Measurements from ENCODE around the gene SURF1.
"Not testable (repeated sequence)": the region's sequence is repeated elsewhere in the genome, so short reads cannot be mapped to it uniquely, and the experiment has no call there.

The SURF1 gene

GRCh38 chr9:133356391-133357091 lies at the start of gene SURF1, which contains the start of gene SURF2:
TSS of gene SURF1 (minus strand) at chr9:133356487. CDS start at chr9:133356453, 34 bp downstream.
TSS of gene SURF2 (plus strand) at chr9:133356550. CDS start at chr9:133356593, 43 bp downstream.
- peak; percentile 66 for DNase-seq

GRCh38 chr9:133405508-133406438 lies 49.5 kb upstream of the SURF1 start:
- DNase-seq, result no peak

DNA sequence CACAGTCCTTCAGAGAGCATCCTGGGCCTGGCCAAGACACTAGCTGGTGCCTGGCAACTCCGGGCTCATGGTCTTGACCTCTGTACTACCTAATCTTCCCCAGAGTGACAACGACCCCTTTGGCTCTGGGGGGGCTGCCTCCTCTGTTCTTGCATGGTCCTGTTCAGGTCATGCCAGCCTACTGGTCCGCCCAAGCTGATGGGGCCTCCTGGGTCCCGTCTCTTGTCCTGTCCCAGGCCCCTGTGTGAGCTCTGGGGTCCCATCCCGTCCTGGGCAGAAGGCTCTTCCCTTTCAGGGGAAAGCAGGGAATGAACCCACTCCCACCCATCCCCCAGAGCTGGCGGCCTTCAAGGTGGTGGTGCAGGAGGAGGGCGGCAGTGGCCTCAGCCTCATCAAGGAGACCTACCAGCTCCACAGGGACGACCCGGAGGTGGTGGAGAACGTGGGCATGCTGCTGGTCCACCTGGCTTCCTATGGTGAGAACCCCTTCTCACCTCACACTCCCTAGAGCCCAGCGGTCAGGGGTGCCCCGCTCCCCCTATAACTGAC lies 48.2 kb upstream of the SURF1 start:
- DNase-seq, result no peak

DNA sequence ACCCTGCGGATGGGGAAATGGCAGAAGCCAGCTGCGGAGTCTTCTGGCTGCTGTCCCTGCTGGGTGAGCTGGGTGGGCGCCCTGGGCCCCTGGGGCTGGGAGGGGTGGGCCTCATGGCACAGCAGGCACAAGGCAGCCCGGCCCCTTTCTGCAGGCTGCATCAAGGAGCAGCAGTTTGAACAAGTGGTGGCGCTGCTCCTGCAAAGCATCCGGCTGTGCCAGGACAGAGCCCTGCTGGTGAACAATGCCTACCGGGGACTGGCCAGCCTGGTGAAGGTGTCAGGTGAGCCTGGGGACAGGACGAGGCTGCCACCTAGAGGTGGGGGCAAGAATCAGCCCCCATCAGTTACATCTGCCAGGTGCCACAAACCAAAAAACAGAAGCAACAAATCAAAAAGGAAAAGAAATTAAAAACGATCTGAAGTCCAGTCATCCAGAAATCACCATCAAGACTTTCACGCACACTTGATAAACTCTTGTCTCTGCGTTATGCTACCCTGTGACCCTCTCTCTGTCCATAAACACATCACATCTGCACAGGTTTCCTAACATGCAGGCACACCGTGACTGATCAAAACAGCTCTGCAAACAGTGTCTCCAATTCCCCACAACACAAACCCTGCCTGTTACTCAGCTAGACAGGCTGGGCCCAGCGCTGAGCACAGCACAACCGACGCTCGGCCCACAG lies 47.6 kb upstream of the SURF1 start:
- DNase-seq, result no peak

DNA sequence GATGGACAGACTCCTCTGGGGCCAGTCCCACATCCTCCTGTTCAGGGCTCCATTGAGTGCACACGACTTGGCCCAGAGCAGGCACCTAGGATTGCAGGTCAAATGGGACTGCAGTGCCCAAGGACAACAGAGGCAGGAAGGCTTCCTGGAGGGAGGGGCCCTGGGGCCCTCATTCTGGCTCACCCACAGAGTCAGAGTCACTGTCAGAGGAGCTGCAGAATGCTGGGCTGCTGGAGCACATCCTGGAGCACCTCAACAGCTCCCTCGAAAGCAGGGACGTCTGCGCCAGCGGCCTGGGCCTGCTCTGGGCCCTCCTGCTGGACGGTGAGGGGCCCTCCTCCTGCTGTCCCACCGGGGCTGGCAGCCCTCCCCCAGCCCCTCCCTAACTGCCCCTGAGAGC lies 46.4 kb upstream of the SURF1 start:
- no peak for DNase-seq

GRCh38 chr9:133401588-133401987 lies 45.3 kb upstream of the SURF1 start:
- DNase-seq, result no peak

DNA sequence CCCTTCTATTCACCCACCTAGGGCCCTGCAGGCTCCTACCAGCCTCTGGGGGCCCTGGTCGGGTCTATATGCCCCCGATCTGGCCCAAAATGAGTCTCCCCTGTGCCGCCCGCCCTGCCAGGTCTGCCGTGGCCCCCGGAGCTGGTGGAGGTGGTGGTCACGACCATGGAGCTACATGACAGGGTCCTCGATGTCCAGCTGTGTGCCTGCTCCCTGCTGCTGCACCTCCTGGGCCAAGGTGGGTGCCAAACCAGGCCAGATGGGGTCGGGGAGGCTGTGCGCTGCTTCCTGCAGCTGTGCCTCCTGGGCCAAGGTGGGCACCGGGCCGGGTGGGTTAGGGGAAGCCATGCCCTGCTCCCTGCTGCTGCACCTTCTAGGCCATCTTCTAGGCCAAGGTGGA lies 44.0 kb upstream of the SURF1 start:
- DNase-seq, result no peak

GRCh38 chr9:133397895-133398294 lies 41.6 kb upstream of the SURF1 start:
- DNase-seq, result no peak

DNA sequence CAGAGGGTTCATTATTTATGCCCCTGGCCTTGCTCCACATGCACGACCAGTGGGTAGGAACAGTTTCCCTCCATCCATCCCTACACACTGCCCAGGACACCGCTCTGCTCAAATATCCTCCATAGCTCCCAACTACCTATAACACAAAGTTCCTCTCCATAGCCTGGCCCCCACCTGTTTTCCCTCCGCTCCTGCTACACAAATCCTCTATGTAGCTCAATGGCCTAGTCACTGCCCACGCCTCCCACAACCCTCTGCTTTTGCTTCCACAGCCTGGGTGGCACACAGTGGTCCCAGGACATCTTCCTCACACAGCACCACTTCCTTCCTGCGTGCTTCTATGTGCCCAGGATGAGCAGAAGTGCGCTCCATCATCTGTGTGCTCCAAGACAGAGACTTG lies 41.1 kb upstream of the SURF1 start:
- DNase-seq, result no peak

DNA sequence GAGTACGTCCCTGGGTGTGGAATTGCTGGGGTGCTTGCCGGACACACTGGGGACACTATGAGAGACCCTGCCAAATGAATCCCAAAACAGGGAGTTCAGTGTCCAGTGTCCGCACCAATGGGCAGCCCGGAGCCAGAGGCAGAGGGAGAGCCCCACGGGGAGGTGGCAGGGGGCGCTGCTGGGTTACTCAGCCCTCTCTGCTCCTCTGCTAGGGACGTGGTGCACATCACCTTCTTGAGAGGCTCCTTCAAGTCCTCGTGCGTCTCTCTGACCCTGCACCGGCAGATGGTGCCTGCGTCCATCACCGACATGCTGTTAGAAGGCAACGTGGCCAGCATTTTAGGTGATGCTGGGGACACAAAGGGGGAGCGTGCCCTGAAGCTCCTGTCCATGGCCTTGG lies 40.7 kb upstream of the SURF1 start:
- no peak for DNase-seq

GRCh38 chr9:133394687-133395271 lies 38.5 kb upstream of the SURF1 start:
- no peak for DNase-seq

DNA sequence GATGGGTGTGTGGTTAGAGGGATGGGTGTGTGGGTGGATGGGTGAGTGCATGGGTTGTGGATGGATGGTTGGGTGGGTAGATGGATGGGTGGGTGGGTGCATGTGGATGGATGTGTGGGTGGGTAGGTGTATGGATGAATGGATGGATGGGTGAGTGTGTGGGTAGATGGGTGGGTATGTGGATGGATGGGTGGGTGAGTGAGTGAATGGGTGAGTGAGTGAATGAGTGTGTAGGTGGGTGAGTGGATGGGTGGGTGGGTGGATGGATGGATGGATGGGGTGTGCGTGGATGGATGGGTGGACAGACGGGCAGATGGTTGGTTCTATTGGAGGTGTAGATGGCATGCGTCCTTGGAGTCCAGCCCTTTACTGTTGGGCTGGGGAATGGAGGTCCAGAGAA lies 37.1 kb upstream of the SURF1 start:
- no peak for DNase-seq

- DNase-seq, result not testable (repeated sequence)
These were observed 36.0 kb upstream of the SURF1 start for GRCh38 chr9:133392308-133392707.

DNA sequence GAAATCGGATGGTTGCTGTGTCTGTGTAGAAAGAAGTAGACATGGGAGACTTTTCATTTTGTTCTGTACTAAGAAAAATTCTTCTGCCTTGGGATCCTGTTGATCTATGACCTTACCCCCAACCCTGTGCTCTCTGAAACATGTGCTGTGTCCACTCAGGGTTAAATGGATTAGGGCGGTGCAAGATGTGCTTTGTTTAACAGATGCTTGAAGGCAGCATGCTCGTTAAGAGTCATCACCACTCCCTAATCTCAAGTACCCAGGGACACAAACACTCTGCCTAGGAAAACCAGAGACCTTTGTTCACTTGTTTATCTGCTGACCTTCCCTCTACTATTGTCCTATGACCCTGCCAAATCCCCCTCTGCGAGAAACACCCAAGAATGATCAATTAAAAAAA lies 35.2 kb upstream of the SURF1 start:
- DNase-seq, result not testable (repeated sequence)

GRCh38 chr9:133390713-133391112 lies 34.4 kb upstream of the SURF1 start:
- DNase-seq, result no peak

DNA sequence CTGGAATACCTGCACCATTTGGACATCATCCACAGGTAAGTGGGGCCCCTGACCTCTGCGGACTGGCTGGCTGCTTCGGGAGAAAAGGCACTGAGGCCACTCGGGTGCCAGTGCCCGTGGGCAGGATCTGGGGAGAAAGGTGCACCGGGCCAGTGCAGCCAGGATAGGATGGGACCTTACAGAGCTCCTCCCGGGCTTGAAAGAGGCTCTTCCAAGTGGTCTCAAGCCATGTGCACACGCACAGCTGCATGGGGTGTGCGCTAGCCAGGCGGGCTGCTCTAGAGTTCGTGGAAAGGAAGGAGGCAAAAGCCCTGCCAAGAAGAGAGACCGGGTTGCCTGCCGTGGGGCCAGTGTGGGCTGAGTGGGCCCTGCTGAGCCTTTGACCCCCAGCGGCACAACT lies 33.3 kb upstream of the SURF1 start:
- no peak for DNase-seq

DNA sequence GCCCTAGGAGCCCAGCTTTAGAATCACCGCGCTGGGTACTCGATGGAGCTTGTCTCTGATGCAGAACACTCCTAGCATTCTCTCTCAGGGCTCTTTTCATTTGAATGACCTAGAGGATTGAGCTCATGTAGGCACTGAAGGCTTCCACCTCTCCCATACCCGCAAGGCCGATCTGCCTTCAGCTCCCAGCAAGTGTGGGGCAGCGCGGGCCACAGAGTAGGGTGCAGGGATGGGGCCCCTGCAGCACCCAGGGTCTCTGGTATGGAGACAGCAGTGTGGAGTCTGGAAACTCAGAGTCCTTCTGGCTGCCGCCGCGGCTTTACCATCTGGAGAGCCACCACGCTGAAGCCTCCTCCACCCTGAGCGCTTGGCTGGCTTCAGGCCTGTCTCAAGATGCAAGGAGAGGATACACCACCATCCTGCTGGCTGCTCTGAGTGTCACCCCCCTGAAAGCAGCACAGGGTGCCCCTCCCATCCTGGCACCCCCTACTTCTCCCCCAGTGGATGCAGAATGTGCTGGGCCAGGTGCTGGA lies 32.8 kb upstream of the SURF1 start:
- DNase-seq, result no peak

- no peak for DNase-seq
These were observed 31.4 kb upstream of the SURF1 start for GRCh38 chr9:133387680-133388079.

- no peak for DNase-seq
These were observed 30.1 kb upstream of the SURF1 start for GRCh38 chr9:133386338-133386737.

DNA sequence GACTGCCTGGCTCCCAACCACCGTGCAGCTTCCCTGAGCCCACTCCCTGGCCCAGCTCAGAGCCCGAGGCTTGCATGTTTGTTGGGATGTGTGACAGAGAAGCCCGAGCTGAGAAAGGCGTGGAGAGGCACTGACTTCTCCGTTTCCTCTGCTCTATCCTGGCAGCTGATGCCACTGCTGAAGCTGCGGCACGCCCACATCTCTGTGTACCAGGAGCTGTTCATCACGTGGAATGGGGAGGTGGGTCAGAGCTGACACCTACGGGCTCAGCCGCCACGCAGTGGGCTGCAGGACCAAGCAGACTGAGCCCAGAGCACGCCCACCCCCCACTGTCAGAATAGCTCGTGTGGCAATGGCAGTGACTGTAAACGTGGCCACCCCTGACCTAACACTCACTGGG lies 29.2 kb upstream of the SURF1 start:
- no peak for DNase-seq

DNA sequence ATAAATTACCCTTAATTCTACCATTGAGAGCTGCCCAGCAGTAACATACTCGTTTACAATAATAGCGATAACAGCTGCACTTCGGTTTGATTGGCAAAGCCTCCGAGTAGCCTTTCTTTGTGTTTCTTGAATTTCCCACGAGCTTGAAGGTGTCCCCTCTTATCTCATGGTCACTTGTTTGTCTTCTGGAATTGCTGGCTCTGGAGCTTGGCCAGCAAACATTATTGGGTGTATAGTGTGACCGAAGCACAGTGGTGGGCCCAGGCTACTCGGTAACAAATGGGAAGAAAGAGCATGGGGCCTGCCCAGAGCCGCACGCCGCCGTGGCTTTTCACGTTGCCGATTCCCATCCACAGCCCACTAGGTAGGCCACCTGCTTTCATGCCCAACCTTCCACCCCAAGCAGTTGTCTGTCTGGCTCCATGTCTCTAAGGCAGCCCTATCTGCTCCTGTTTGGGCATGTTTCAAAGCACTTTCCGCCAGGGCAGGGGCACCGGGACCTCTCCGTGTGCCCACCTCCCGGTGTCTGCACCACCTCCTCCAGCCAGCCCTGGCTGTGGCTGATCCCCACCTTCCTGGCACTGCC lies 28.5 kb upstream of the SURF1 start:
- DNase-seq, result no peak

- DNase-seq, result no peak
These were observed 27.2 kb upstream of the SURF1 start for GRCh38 chr9:133383438-133383837.
